IPS DF 4.7 (cell line): Measurements from ENCODE around the gene SORBS2.

Experiments used
- DNase-seq: peaks from one replicate; pipeline ENCODE4 v3.0.0-alpha.2; 2013; ENCODE audit warnings: low spot score; ENCODE audit errors: extremely low read depth

Gene SORBS2

DNA sequence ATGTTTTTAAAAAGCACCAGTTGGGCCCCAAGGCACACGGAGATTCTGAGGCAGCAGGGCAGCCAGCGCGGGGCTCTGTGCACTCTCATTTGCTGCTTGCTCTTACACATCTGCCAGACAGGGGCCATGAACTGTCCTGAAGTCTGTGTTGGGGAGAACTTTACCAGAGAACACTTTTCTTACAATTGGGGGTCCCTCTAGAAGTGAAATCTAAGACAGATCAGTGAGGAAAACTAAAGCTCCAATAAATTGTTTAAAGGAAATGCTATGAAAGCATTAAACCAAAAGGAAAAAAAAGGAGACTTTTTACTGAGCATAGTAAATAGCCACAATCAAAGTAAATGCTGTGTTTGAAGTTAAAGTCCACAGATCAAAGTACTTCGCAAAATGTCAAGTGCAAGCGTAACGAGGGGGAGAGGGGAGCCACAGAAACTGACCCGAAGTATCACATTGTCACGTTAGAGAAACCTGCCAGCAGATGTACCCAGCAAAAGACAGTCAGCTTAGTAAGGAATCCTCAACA is 37.8 kb downstream of the SORBS2 start:
- no peak for DNase-seq

DNA sequence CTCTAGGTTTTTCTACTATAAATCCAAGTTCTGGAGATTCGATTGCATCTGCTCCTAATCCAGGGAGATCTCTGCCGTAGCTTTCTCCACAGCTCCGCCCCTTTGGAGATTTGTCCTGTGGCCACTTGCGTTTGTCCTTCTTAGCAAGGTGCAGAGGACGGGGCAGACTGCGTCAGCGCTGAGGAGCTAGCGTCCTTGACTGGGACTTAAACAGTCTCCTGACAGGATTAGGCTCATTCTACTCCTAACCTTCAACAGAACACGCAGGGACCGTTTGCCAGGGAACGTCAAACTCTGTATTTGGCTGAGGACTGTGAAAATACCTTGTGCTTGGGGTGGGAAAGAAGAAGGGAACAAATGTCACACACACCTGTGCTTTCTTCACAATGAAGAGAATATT is 38.6 kb downstream of the SORBS2 start:
- DNase-seq = no peak

DNA sequence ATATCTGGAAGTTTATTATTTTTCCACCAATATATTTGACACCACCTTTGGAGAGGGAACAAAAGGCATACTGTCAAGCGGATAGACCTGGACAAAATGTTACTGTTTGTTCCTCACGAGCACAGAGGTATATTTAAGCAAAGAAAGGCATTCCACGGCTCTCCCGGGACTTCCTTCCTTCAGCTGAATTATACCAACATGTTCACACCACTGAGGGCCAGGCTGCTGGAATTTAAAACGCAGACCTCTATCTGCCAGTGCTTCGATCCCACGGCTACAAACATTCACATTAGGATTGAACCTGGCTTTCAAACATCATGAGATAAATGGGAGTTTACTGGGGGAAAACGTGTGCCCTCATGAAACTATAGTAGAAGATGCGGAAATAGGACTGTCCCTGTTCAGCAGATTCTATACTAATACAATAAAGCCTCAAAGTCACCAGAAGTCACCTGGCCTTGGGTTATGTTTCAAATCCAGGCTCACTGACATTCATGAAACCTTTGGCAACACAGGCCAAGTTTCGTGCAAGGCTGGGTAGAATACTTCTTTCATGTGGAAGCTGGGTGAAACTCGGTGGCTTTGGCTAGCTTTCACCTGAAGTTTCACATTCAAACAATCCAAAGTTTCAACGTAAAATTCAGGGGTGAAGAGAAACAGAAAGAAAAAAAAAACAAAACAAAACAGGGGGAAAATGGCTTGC is 39.5 kb downstream of the SORBS2 start:
- DNase-seq = no peak

DNA sequence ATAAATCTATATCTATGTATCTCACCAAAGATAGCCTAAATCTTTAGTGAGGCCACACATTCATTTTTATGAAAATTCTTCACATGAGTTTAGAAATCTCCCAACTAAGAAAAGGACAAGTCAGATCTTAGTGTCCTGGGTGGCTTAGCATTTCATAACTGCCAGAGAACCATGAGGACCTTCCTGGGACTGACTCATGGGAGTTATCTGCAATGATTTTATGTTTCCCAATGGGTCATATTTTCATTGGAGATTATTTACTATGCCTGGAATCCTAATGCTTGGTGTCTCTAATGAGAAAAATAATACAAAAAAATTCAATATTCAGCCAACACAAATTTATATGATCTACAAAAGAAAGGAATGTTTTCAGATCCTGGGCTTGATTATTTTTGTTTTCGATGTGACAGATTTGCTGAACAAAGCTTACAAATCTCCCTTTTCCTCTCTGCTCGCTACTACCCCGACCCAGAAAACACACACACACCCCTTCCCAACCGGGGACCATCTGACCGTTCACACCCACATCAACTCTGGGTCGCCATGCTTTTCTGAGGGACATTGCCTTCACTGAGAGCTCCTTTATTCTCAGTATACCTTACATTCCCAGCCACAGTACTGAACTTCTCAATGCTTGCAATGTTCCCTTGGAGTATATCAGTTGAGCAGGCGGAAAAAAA is 40.1 kb downstream of the SORBS2 start:
- DNase-seq = no peak

DNA sequence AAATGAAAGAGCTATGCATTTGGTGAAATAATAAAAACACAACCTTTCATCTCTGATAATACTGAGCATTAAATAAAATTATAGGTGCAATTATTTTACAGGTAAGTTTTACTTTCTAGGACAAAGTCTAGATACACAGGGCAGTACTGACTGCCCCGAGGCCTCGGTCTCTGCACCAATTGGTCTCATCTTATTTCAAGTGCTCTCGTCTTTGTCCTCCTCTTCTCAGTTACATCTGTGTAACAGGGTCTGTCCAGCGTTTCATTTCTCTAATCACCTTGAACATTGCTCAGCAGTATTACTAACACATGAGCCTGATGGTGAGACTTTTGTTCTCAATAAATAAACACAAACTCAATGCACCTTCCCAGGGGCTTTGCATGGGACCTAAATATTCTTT is 44.5 kb downstream of the SORBS2 start:
- DNase-seq = no peak

DNA sequence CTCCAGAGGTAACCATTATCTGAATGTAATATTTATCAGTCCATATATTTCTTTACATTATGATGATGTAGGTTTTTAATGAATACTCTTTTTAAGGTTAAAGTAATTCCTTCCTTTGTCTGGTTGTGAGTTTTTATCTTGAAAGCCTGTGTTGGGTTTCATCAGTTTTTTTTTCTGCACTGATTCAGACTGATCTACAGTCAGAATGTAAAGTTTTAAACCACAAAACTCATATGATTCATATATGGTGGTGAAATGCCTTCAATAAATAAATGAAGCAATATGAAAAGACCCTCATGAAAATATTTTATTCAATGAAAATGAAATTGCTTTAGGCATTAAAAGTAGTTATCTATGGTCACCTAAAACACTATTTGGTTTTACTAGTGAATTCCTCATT is 47.1 kb downstream of the SORBS2 start:
- no peak for DNase-seq

DNA sequence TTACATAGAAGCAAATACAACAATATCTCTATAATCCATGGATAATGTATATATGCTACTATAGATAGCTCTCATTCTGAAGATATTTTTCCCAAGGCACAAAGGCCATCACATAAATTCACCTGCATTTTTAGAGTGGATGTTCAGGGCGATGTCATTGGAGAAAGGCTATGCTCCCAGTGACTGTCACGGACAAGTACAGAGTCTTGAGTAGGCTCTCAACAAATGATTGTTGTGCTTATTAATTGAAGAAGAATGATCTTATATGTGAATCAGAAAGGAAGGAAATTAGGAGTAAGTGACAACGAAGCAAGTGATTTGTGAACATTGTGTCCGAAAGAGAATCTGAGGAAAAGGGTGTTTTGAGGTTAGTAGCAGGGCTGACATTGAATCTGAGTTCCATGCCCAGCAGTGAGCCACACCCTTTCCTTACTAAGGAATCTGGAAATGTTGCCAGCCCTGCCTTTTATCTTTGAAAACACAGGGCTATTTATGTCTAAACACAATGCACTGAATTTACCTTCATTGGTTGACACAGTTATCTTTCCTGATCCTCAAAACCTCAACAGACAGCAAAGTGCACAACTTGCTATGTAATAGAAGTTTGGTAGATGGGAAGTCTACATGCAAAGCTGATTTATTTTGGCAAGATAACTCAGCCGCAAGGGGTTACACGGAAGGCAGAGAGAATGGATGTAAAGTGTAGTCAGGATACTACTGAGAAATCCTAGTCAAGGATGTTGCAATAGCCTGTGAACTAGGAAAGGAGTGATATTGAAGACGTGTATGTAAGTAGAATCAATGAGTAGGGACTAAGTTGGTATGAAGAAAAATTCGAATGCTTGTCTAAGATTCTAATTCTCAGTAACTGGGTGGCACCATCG is 50.4 kb downstream of the SORBS2 start:
- DNase-seq = no peak

DNA sequence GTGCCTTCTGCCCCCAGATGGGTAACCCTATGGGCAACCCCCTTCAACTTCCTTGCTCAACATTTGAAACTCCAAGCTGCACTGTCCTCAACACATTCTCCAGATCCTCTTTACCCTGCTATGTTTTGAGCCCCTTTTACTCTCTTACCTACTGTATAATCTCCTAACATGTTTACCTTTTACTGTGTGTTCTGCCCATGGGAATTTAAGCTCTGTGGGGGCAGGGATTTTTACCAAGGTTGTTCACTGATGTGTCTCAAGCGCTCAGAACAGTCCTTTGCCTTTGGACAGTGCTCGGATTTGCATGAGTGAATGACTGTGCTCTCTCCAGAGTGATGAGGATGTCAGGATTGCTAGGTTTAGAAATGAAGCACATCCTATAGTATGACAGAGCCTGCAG is 53.2 kb downstream of the SORBS2 start:
- DNase-seq = no peak

DNA sequence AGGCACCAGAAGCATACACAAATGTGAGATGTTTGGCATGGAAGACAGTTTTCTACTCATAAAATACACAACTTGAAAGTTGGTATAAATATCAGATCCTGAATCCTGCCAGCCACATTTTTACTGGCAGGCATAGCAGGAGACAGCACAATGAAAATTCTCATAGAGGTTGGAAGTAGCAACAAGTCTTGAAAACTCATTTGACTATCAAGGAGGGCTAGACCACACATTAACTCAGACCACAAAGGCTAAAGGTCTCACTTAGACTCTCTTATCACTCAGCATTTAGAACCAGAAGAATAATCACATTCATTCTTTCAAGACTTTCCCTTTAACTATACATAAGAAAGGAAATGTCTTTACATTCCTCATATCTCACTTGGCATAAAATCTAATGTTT is 56.5 kb downstream of the SORBS2 start:
- no peak for DNase-seq

DNA sequence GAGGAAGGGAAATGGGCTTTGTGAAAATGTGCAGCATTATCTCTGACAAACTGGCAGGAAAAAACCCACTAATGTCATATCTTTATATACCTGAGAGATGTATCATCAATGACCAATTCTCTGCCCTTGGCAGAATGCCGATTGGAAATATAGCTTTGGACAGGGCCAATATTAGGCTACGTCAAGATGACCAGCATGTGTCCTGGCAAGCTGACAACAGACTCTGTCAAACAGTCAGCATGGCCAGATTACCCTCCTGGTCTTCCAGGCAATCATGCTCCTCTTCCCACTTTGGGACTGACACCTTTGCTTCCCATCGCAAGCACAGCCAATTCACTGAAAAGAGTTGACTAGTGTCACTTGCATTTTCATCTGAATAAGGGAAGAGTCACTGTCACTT is 57.0 kb downstream of the SORBS2 start:
- no peak for DNase-seq

DNA sequence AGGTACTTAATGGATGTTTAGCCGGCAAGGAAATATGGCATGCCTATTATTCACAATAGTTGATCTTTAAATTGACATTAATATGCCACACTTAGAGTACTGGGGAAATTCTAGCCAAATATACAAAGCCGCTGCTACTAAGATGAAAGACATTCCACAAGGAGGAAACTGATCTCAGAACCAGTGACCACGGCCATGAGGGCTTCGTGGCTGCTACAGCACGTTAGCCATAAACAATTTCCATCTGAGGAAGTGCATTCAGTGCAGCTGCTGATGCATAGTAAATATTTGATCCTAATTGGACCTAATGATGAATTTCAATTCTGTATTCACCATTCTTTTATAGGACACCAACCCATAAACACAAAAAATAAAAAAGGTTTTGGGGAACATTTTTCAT is 59.1 kb downstream of the SORBS2 start:
- DNase-seq = no peak

DNA sequence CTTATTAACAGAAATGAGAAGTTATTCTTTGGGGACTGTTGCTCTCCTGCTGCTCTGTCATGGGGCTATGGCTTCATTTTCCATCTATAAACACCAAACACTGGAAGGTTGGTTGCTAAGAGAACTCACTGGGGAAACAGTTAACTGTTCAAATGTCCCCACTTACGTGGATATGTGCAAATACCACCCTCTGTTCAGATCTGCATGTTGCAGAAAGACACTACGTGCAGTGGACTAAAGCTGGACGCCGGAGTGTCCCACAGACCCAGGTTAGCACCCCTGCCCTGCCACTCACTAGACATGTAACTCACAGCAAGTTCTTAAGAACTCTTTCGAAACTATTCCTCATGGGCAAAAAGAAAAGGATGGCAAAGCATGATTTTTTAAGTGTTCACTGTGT is 62.1 kb downstream of the SORBS2 start:
- no peak for DNase-seq

DNA sequence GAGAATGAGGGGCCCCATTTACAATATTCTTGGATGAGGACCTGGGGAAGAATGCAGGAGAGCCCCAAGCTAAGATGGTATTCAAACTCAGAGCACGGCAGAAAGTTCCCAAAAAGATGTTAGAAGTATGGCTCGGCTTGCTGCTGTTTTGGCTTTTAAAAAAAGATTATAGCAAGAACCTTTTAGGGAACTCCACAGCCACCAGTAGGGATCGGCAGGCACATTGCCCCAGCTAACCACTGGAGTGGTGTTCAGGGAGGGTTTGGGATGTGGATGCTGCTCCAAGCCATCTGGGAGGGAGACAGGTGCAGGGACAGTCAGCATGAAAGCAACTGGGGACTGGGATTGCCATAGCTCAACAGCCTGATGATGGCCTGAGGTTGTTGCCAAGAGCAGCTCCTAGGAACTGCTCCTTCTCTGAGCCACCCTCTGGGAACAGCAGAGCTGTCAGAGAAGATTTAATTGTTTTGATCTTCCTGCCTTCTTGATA is 63.0 kb downstream of the SORBS2 start:
- DNase-seq = no peak

DNA sequence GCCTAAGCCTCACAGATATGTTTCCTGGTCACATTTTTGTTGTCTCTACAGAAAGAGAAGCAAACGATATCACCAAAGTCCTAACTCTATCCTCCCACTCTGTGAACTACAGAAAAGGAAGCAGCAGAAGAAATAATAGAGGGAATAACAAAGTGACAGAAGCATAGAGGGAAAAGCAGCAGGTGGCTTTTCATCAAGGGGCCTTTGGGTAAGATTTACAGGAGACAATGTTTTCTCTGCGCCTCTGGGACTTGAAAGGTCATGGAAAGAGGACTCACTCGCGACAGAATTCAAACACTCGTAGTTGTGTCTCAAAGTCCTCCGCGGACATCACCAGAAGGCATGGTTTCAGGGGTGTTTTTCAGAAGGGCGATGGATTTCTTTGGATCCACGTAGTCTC is 66.1 kb downstream of the SORBS2 start:
- no peak for DNase-seq

DNA sequence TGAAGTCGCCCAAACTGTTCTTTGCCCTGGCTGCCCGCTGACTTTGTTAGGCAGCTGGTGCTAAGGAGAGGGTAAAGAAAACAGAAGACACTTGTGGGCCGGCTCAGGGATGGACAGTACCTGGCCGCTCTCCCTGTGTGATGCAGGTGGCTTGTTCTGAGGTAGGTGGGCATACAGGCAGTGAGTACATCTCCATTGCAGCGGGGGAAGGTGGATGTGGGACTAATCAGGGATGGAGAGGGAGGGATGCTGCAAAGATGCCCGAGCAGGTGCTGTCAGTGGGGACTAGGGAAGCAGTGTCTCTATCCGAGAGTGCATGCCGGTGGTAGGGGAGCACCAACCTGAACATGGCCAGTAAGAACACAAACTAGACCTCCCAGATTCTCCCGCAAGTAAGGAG is 67.0 kb downstream of the SORBS2 start:
- DNase-seq = no peak

DNA sequence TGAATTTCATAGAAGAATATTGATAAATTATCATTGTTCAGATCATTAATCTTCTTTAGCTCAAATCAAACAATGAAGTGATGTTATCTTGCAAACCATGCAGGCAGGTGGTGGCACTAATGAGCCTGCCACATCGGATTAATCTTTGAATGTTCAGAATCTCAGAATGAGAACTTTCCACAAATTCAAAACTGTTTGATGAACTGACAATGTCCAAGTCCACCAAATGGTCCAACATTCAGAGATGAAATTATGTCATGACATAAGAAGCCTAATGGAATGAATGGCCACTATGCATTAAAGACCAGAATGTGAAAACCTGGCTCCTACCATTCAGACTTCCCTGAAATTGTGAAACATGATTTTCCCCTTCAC is 67.5 kb downstream of the SORBS2 start:
- no peak for DNase-seq

DNA sequence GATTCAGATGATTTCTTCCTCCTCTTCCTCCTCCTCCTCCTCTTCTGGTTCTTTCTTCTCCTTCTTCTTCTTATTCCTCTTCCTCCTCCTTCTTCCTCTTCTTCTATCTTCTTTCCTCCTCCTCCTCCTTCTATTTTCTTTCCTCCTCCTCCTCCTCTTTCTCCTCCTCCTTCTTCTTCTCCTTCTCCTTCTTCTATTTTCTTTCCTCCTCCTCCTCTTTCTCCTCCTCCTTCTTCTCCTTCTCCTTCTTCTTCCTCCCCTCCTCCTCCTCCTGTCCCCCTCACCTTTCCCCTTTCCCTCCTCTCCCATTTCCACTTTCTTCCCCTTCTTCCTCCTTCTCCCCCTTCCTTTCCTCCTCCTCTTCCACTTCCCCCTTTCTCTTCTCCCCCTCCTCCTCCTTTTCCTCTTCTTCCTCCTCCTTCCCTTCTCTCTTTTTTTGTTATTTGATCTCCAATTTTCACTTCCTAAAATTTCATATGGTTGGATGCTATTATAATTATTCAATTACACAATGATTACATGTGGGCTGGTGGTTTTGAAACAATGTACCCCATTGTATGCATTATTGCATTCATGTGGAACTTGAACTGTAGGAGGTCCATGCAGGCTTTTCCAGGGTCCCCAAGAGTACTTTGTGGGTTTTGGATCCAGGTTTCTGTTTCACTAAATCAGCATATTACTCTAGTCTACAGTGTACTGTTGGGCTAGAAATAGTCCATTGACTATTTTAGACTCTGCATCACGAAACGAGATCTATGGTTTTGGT is 68.1 kb downstream of the SORBS2 start:
- DNase-seq = no peak

DNA sequence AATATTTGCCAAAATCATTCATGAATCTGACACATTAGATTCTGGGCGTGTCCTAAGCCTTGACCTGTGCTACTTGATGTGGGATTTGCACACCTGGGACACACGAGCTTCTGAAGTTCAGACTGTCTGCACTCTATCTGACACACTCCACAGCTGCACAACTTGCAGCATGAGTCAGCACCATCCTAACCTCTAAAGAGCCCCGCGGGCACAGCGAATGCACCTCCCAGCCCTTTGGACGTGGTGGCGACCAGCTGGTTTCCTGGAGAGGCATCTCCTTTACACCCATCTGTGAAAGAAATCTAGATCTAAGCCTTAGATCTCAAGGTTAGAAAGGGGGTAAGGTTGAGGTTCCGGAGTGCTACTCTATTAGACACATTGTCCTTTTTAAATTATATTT is 69.2 kb downstream of the SORBS2 start:
- no peak for DNase-seq

DNA sequence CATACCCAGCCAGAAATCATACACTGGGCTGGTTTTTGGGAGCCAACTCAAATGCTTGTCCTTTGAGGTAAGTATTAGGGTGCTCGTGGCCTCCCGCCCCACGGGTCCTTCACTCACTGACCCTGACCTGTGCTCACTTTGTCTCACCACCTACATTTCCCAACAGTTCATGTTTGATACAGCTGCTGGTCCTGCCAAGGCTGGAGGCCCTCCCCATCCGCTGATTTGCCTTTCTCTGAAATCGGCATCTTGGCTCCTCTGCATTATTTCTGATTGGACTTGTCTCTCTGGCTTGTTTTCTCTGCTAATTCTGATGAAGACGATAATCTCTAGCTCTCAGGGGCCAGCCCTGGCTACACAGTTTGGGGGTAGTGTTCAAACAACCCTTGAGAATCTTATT is 70.2 kb downstream of the SORBS2 start:
- no peak for DNase-seq

DNA sequence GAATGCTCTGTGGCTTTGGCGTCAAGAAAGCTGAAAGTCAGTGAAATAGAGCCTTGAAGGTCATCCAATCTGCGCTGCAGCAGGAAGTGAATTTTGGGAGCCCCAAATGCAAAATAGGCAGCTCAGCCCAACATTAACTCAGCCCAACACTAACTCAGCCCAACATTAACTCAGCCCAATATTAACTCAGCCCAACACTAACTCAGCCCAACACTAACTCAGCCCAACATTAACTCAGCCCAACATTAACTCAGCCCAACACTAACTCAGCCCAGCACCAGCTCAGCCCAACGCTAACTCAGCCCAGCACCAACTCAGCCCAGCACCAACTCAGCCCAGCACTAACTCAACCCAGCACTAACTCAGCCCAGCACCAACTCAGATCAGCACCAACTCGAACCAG is 71.5 kb downstream of the SORBS2 start:
- no peak for DNase-seq

DNA sequence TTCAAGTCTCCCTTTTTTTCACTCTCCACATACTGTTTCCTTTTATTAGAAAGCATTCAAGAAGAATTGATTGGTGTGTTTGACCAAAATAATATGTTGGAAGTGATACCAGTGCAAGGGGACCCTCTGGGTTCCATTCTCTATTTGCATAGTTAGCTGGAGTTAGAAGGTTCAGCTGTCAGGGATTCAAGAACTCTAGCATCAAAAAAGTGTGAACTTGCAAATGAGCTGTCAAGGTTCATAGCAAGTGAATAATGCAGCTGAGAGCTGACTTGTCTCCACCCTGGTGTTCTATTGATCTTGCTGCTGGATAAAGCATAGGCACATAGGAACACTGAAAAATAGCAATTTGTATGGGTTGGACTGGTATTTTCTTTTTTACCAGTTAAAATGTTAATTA is 73.2 kb downstream of the SORBS2 start:
- DNase-seq = no peak
